Measurements from ENCODE around the gene TUBB4A.
A peak's percentile ranks its signal among the peaks of the same experiment; 100 is the strongest.
"Not testable (repeated sequence)": the region's sequence is repeated elsewhere in the genome, so short reads cannot be mapped to it uniquely, and the experiment has no call there.

Gene TUBB4A

DNA sequence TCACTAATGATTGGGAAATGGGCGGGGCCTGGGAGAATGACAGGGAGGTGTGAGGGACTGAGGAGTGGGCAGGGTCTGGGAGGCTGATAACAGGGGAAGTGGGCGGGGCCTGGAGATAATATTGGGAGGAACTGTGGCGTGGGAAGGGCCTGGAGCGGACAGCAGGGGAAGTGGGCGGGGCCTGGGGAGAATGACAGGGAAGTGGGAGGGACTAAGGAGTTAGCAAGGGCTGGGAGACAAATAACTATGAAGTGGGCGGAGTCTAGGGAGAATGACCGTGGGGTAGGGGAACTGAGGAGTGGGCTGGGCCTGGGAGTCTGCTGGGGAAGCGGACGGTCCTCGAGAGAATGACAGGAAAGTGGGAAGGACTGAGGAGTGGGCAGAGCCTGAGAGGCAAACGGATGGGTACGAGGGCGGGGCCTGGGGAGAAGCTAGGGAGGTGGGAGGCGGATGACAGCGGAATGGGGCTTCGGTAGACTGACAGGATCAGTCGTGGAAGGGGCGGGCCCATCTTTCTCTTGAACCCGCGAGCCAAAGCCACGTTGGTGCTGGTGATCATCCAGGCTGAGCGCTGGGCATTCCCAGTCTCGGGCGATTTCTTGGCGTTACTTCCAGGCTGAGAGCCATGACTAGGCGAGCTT lies 14.0 kb upstream of the TUBB4A start:
- H3K4me3 ChIP-seq (ENCODE audit: control insufficient read depth in 1 of 7, extremely low read depth in 1 of 7, insufficient read depth in 4 of 7, low read depth in 2 of 7, low read length in 6 of 7) = peak overlapping the region; percentile 58 to 94 (median 79)
- ChIA-PET POLR2A (interaction anchor here (1.2 kb wide), 1 partner anchor 256 kb away, joined by 5 read pairs; the partner anchor contains the start of gene VAV1), CTCF (interaction anchor here (0.6 to 2.5 kb wide), 15 partner anchors 9 to 352 kb away, joined by 3 to 16 read pairs (median 3); no protein-coding TSS in a partner anchor)
- H3K4me1 ChIP-seq (ENCODE audit: control extremely low read depth in 1 of 4, control insufficient read depth in 4 of 4, insufficient read depth in 4 of 4, low read length in 3 of 4) = peaks cover 7 to 27% (median 24%) of the 10 kb centered on the region in 4 experiments
- H3K36me3 ChIP-seq (ENCODE audit: control insufficient read depth in 4 of 4, insufficient read depth in 4 of 4, low read length in 3 of 4) = no peaks in the 10 kb centered on the region
- peak overlapping the region in 1 of 2 experiments; percentile 58 for H3K27ac ChIP-seq (ENCODE audit: insufficient read depth in 1 of 2, low read depth in 1 of 2, low read length in 2 of 2, poor library complexity in 1 of 2, severe bottlenecking in 2 of 2)
- H3K27me3 ChIP-seq (replicated peaks in 2 of 5; ENCODE audit: control insufficient read depth in 4 of 5, insufficient read depth in 5 of 5, low read length in 4 of 5) = no peaks in the 10 kb centered on the region
- no peaks in the 10 kb centered on the region for H3K9me3 ChIP-seq (ENCODE audit: control extremely low read depth in 1 of 5, control insufficient read depth in 4 of 5, insufficient read depth in 2 of 5, low read depth in 1 of 5, low read length in 4 of 5)
- WGBS (ENCODE audit: insufficient coverage) = 2% methylated on average over 23 of the region's 26 CpGs
- peak; percentile 85 to 89 (median 86) for DNase-seq

DNA sequence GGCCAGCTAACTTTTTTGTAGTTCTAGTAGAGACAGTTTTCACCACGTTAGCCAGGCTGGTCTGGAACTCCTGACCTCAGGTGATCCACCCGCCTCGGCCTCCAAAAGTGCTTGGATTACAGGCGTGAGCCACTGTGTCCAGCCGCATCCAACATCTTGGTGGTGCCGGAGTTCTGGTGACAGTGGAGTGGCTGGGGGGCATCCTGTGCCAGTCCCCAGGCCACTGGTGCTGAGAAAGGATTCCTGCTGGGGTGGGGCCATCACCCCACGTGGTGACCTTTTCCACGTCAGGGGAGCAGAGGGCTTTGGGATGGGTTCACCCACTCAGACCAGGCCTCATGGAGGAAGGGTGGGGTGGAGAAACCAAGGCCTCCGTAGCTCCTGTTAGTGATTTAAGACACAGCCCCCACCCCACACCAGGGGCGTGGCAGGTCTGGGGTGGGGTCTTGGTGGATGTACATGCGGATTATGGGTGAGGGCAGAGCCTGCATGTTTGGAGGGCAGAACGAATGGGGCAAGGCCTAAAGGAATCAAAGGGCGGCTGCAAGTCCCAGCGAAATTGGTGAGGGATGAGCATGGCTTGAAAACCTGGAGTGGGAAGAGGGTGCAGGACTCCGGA lies 12.9 kb upstream of the TUBB4A start:
- Histone ChIP-seq H3K36me3 (ENCODE audit: control insufficient read depth in 4 of 4, insufficient read depth in 4 of 4, low read length in 3 of 4) (no peaks in the 10 kb centered on the region), H3K27me3 (replicated peaks in 2 of 5; ENCODE audit: control insufficient read depth in 4 of 5, insufficient read depth in 5 of 5, low read length in 4 of 5) (no peaks in the 10 kb centered on the region), H3K9me3 (ENCODE audit: control extremely low read depth in 1 of 5, control insufficient read depth in 4 of 5, insufficient read depth in 2 of 5, low read depth in 1 of 5, low read length in 4 of 5) (no peaks in the 10 kb centered on the region), H3K4me1 (ENCODE audit: control extremely low read depth in 1 of 4, control insufficient read depth in 4 of 4, insufficient read depth in 4 of 4, low read length in 3 of 4) (peaks cover 7 to 27% (median 24%) of the 10 kb centered on the region in 4 experiments), H3K4me3 (ENCODE audit: control insufficient read depth in 1 of 7, extremely low read depth in 1 of 7, insufficient read depth in 4 of 7, low read depth in 2 of 7, low read length in 6 of 7) (no peak overlapping the region), H3K27ac (ENCODE audit: insufficient read depth in 1 of 2, low read depth in 1 of 2, low read length in 2 of 2, poor library complexity in 1 of 2, severe bottlenecking in 2 of 2) (no peak overlapping the region)
- WGBS (ENCODE audit: insufficient coverage) = 96% methylated on average over 12 of the region's 15 CpGs
- DNase-seq = no peak
- ChIA-PET CTCF (no interaction called here), POLR2A (no interaction called here)

DNA sequence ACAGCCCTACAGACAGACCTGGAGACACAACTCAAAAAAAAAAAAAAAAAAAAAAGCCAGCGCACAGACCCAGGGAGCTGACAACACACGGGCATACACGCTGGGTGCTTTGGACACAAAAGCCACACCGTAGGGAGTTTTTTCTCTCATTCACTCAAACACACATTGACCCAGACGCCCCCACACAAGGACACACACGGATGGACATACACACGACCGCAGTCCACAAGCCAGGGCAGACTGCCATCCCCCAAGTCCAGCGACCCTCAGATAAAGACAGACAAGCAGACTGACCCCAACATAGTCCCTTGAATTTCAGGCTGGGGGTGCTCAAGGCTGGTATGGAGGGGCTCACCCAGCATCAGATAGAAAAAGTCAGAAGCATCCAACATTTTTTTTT lies 12.0 kb upstream of the TUBB4A start:
- ChIA-PET POLR2A (interaction anchor here (0.6 kb wide), 1 partner anchor 89 kb away, joined by 5 read pairs; no protein-coding TSS in a partner anchor), CTCF (interaction anchor here (0.6 kb wide), 1 partner anchor 111 kb away, joined by 3 read pairs; no protein-coding TSS in a partner anchor)
- H3K27ac ChIP-seq (ENCODE audit: insufficient read depth in 1 of 2, low read depth in 1 of 2, low read length in 2 of 2, poor library complexity in 1 of 2, severe bottlenecking in 2 of 2) = no peak overlapping the region
- H3K36me3 ChIP-seq (ENCODE audit: control insufficient read depth in 4 of 4, insufficient read depth in 4 of 4, low read length in 3 of 4) = no peaks in the 10 kb centered on the region
- 60% methylated on average over 1 of the region's 9 CpGs for WGBS (ENCODE audit: insufficient coverage)
- H3K9me3 ChIP-seq (ENCODE audit: control extremely low read depth in 1 of 5, control insufficient read depth in 4 of 5, insufficient read depth in 2 of 5, low read depth in 1 of 5, low read length in 4 of 5) = no peaks in the 10 kb centered on the region
- no peak overlapping the region for H3K4me3 ChIP-seq (ENCODE audit: control insufficient read depth in 1 of 7, extremely low read depth in 1 of 7, insufficient read depth in 4 of 7, low read depth in 2 of 7, low read length in 6 of 7)
- peaks cover 7 to 27% (median 24%) of the 10 kb centered on the region in 4 experiments for H3K4me1 ChIP-seq (ENCODE audit: control extremely low read depth in 1 of 4, control insufficient read depth in 4 of 4, insufficient read depth in 4 of 4, low read length in 3 of 4)
- H3K27me3 ChIP-seq (replicated peaks in 2 of 5; ENCODE audit: control insufficient read depth in 4 of 5, insufficient read depth in 5 of 5, low read length in 4 of 5) = no peaks in the 10 kb centered on the region
- no peak for DNase-seq

DNA sequence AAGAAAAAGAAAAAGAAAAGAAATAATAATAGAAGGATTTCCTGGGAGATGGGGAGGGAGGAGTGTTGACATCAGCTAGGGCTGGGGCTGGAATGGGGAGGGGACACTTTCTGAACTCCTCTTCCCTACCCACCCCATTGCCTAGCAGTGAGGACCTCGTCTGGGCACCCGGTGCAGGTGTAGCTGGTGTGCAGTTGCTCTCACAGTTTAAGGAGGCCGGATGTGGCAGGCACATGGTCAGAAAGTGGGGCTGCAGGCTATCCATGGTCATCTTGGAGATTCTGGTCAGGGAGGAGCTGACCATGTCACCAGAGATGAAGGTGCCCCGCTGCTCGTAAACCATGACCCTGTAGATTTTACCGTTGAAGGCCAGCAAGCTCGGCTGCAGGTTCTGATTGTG lies 8.5 kb upstream of the TUBB4A start:
- no peaks in the 10 kb centered on the region for H3K36me3 ChIP-seq (ENCODE audit: control insufficient read depth in 4 of 4, insufficient read depth in 4 of 4, low read length in 3 of 4)
- H3K27me3 ChIP-seq (replicated peaks in 2 of 5; ENCODE audit: control insufficient read depth in 4 of 5, insufficient read depth in 5 of 5, low read length in 4 of 5) = no peaks in the 10 kb centered on the region
- CTCF ChIA-PET = interaction anchor here (1.1 kb wide), 1 partner anchor 122 kb away, joined by 3 read pairs; no protein-coding TSS in a partner anchor
- DNase-seq = no peak
- H3K9me3 ChIP-seq (ENCODE audit: control extremely low read depth in 1 of 5, control insufficient read depth in 4 of 5, insufficient read depth in 2 of 5, low read depth in 1 of 5, low read length in 4 of 5) = no peaks in the 10 kb centered on the region
- POLR2A ChIA-PET = no interaction called here
- H3K27ac ChIP-seq (ENCODE audit: insufficient read depth in 1 of 2, low read depth in 1 of 2, low read length in 2 of 2, poor library complexity in 1 of 2, severe bottlenecking in 2 of 2) = no peak overlapping the region
- H3K4me1 ChIP-seq (ENCODE audit: control extremely low read depth in 1 of 4, control insufficient read depth in 4 of 4, insufficient read depth in 4 of 4, low read length in 3 of 4) = no peaks in the 10 kb centered on the region
- H3K4me3 ChIP-seq (ENCODE audit: control insufficient read depth in 1 of 7, extremely low read depth in 1 of 7, insufficient read depth in 4 of 7, low read depth in 2 of 7, low read length in 6 of 7) = no peak overlapping the region
- WGBS (ENCODE audit: insufficient coverage) = 98% methylated on average over 4 of the region's 7 CpGs

DNA sequence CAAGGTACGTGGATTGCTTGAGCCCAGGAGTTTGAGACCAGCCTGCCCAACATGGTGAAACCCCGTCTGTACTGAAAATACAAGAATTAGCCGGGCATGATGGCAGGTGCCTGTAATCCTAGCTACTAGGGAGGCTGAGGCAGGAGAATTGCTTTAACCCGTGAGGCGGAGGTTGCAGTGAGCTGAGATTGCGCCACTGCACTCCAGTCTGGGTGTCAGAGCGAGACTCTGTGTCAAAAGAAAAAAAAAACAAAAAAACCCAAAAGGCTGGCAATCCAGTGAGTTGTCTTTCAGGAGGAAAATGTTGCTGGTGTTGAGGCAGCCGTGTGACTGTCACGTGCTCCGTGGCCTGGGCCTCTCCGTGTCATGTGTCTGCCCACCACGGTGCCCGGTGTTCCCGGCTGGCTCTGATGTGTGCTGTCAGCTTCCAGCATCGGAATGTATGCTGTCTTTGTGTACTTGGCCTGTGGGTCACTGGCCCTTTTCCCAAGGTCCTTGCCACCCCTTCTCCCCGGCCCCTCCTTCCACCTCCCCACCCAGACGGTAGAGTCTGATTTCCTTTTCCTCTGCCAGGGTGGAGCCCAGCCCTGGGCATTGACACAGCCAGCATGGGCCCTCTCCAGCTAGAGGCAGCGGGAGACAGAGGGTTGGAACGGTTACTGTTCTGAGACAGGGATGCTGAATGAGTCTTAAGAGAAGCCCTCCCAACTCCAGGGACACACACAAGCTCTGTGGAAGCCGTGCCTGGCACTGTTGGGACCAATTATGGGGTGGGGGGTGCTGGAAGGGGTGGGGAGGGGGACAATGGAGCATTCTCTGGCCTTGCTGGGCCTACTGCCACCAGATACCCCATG lies 7.2 kb upstream of the TUBB4A start:
- WGBS (ENCODE audit: insufficient coverage) = 92% methylated on average over 14 of the region's 20 CpGs
- peaks cover 0 to 3% (median 0%) of the 10 kb centered on the region in 4 experiments for H3K4me1 ChIP-seq (ENCODE audit: control extremely low read depth in 1 of 4, control insufficient read depth in 4 of 4, insufficient read depth in 4 of 4, low read length in 3 of 4)
- H3K27me3 ChIP-seq (replicated peaks in 2 of 5; ENCODE audit: control insufficient read depth in 4 of 5, insufficient read depth in 5 of 5, low read length in 4 of 5) = no peaks in the 10 kb centered on the region
- H3K36me3 ChIP-seq (ENCODE audit: control insufficient read depth in 4 of 4, insufficient read depth in 4 of 4, low read length in 3 of 4) = no peaks in the 10 kb centered on the region
- no peak overlapping the region for H3K4me3 ChIP-seq (ENCODE audit: control insufficient read depth in 1 of 7, extremely low read depth in 1 of 7, insufficient read depth in 4 of 7, low read depth in 2 of 7, low read length in 6 of 7)
- DNase-seq = no peak
- CTCF ChIA-PET = no interaction called here
- H3K9me3 ChIP-seq (ENCODE audit: control extremely low read depth in 1 of 5, control insufficient read depth in 4 of 5, insufficient read depth in 2 of 5, low read depth in 1 of 5, low read length in 4 of 5) = no peaks in the 10 kb centered on the region
- H3K27ac ChIP-seq (ENCODE audit: insufficient read depth in 1 of 2, low read depth in 1 of 2, low read length in 2 of 2, poor library complexity in 1 of 2, severe bottlenecking in 2 of 2) = no peak overlapping the region
- POLR2A ChIA-PET = no interaction called here

DNA sequence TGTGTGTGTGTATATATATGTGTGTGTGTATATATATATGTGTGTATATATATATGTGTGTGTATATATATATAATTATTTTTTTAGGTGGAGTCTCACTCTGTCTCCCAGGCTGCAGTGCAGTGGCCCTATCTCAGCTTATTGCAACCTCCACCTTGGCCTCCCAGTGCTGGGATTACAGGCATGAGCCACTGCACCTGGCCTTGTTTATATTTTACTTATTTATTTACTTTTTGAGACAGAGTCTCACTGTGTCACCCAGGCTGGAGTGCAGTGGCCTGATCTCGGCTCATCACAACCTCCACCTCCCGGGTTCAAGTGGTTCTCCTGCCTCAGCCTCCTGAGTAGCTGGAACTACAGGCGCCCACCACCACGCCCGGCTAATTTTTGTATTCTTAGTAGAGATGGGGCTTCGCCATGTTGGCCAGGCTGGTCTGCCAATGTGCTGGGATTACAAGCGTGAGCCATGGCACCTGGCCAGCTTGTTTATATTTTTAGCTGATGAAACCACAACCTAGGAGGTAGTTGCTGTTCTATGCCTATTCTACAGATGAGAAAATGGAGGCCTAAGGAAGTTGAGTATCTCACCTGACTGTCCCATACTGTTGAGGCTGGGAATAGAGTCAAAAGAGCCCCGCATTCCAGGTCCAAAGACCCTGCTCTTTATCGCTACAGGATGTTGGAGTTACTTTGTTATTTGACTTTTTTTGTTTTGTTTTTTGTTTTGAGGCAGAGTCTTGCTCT lies 6.1 kb upstream of the TUBB4A start:
- CTCF ChIA-PET = interaction anchor here (1.2 to 1.6 kb wide), 3 partner anchors 8 to 16 kb away, joined by 3 to 4 read pairs (median 3); no protein-coding TSS in a partner anchor
- H3K4me1 ChIP-seq (ENCODE audit: control extremely low read depth in 1 of 4, control insufficient read depth in 4 of 4, insufficient read depth in 4 of 4, low read length in 3 of 4); H3K27me3 ChIP-seq (replicated peaks in 2 of 5; ENCODE audit: control insufficient read depth in 4 of 5, insufficient read depth in 5 of 5, low read length in 4 of 5); H3K27ac ChIP-seq (ENCODE audit: insufficient read depth in 1 of 2, low read depth in 1 of 2, low read length in 2 of 2, poor library complexity in 1 of 2, severe bottlenecking in 2 of 2); DNase-seq; POLR2A ChIA-PET; H3K36me3 ChIP-seq (ENCODE audit: control insufficient read depth in 4 of 4, insufficient read depth in 4 of 4, low read length in 3 of 4); H3K4me3 ChIP-seq (ENCODE audit: control insufficient read depth in 1 of 7, extremely low read depth in 1 of 7, insufficient read depth in 4 of 7, low read depth in 2 of 7, low read length in 6 of 7); H3K9me3 ChIP-seq (ENCODE audit: control extremely low read depth in 1 of 5, control insufficient read depth in 4 of 5, insufficient read depth in 2 of 5, low read depth in 1 of 5, low read length in 4 of 5): not testable (repeated sequence)
- WGBS (ENCODE audit: insufficient coverage) = 100% methylated on average over 2 of the region's 9 CpGs
